NCI-H2081 (cell line): Measurements from ENCODE around the gene SLC1A2.
"Not testable (repeated sequence)": the region's sequence is repeated elsewhere in the genome, so short reads cannot be mapped to it uniquely, and the experiment has no call there.

Source experiments
- DNase-seq, 2 experiments: peaks; one replicate each; lab custom pipeline; 2025; lab: John Stamatoyannopoulos, UW

The SLC1A2 gene

DNA sequence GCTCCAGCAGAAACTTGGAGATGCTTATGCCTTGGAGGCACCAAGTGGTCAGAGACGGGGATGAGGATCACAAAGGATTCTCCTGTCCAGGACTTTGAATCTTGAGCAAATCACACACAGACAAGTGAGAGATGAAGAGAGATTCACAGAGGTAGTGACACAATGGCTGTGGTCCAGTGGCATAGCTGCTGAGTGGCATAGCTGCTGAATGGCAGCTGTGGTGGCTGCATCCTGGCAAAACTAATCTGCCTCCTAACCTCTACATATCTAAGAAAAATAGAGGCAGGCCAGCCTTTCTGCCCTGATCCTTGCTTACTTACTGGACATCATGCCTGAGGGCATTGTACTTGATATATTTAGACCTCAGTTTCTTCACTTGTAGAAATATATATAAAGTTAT, 177.8 kb downstream of the SLC1A2 start:
- no peak for DNase-seq

DNA sequence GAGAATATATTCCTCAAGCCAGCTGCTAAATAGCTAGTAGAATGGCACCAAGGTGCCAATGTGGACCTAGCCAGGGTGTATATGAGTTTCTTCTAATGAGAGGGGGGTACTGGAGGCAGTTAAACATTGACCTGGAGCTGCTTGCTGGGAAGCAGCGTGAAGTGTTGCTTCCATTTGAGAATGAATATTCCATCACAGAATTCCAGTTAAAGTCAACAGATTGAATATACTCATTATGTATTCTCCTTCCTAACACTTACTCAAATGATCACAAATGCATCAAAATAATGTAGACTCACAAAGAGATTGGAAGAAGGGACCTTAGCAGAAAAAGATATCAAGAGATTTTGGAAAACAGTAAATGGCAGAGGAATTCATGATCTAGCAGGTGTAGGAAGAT, 178.3 kb downstream of the SLC1A2 start:
- DNase-seq, result no peak

DNA sequence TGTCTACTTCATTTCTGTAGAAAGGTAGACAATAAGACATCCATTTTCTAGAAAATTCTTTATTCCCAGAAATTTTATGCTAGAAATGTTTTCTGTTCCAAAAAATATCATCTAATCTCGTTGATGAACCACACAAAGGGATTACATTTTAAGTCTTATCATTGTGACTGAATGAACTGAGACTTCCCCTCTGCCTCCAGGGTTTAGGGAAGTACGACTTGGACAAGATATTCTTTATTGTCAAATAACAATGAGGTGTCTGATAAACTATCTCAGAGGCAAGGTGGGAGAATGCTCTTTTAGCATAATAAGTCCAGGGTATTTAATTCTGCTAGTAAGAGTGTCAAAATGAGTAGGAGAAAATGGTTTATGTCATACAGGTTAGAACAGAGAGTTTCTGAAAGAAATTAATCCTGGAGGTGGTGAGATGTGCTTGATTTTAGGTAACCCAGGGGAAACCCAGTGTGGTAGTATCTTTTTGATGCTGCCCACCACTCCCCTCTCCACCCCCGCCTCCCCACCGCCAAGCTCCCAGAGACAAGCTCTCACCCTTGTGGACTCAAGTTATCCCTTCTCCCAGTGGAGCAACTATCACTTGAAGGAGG, 179.8 kb downstream of the SLC1A2 start:
- DNase-seq, result no peak

DNA sequence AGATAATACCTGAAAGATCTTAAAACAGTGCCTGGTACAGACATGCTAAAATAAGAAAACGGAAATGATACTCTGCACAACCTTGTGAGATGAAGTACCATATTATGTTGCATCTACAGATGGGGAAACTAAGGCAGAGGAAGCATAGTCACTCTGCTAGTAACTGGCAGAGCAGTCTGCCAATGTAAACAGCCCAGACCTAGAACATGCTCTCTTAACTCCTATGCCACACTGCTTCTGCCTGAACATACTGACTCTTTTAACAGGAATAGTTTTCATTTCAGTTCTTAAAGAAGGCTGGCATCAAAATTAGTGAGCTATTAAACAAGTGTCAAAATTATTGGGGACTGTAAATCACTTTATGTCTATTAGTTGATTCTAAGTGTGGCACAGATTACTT, 180.5 kb downstream of the SLC1A2 start:
- no peak for DNase-seq

DNA sequence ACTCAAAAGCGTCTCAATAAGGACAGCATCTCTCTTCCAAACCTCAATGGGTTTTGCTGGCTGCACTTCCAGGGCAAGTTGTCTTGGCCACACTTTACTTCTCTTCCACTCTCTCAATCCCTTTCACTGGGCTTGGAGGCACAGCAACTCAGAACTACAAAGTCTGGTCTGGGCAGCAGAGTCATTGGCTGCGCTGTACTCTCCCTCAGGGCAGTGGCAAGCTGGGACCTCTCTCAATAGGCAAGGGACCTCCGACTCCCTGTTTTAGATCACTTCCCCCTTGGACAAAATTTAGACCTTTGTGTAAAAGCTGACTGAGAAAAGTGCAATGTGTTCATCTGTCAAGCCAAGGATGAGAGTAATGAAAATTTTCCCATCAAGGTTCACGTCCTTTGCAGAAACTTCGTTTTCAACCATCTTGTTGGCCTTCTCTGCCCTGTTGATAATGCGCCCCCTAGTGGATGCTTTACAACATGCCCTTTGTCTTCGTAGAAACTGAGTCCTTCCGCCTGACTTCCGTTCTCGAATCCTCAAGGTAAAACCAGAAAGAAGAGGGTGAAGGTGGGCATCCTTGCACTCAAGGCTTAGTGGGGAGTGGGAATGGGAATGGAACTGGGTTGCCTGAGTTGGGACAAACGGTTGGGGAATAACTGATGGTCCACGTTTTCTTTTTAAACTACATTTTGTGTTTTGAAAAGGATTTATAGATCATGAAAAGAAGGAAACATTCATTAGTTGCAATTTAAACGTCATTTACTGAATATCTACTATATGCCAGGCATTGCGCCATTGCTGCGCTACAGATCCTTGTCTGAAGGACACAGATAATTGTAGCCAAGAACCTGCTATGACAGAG, 181.3 kb downstream of the SLC1A2 start:
- peak; percentile 73 to 75 for DNase-seq

DNA sequence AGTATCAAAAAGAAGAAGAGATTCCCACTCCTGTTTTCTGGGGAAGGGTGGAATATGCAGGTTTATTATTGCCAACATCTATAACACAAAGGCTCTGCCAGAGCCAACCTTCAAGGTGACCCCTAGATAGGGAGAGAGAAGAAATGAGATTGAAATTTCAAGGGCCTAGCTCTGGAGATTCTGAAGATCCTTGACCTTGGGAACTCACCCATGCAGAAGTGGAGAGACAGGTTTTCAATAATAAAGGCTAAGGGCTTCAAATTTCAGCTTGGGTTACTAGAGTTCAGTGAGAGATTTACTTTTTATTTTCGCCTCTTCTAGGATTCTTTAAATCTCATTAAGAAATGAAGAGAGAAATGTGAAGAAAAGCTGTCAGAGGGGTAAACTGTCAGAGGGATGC, 182.0 kb downstream of the SLC1A2 start:
- DNase-seq, result no peak

DNA sequence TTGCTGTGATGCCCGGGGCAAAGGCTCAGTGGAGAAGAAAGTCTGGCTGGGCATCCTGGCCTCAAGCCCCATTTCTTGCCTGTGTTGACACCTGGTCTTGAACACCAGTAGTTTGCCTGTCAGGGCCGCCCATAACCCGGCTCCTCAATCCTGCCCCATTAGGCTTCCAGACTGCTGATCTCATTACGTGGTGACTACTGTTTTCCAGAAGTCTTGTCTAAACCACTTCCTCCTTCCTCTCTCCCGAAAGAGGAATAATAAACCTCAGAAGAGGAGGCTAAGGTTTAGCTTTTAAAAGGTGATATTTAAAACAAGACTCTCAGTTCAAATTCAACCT, 182.7 kb downstream of the SLC1A2 start:
- DNase-seq, result no peak

DNA sequence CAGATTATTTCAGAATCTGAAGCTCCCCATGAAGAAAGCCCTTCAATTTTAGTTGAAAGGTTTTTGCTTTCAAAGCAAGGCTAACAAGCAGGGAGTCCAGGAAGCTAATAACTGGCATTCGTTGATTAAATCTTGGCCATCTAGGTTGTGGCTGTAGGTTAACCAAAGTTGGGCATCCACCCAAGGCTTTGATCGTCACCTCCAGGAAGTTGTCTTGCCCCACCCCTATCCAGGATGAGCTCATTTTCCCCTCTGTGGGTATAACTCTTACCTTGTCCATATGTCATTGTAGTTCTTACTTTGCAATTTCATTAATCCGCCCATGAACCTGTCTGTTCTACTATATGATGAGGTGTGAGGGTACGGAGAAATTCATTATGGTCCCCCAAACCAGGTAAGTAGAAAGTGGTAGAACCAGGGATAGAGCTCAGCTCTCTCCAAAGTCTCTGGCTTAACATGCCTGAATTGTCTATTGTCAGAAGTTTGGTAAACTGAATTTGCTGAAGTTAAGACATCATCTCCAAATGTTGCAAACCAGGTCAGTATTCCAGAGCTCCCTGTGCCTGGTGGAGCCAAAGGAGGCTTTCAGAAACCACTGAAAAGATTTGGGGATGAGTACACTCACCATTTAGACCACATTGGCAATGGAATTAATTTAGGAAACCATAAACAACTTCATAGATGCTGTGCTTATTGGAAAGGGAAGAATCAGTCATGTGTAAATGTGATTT, 183.3 kb downstream of the SLC1A2 start:
- DNase-seq, result no peak

DNA sequence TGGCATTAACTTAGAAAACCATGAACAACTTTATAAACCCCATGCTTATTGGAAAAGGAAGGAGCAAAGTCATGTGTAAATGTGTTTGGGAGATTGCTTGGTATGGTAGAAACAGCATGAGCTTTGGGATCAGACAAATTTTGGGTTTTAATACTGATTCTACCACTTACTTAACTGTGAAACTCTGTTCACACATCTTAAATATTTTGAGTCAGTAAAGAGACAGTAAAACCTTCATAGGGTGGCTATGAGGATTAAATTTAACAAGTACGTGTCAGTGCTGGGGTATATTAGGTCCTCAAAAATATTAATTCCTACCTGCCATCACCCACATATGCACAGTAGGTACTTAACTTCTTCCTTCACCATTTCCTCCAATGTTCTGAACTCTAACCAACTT, 183.9 kb downstream of the SLC1A2 start:
- no peak for DNase-seq

DNA sequence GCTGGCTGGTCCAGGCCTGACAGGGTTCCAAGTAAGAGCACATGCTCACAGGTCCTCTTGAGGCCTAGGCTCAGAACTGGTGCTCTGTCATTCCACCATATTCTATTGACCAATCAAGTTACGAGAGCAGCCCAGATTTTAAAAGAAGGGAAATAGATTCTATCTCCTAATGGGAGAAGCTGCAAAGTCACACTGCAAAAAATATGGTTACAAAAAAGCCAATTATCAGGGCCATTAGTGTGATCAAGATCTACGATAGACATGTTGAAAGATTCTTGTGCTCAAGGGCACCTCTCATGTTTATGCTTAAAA, 184.2 kb downstream of the SLC1A2 start:
- DNase-seq, result no peak

DNA sequence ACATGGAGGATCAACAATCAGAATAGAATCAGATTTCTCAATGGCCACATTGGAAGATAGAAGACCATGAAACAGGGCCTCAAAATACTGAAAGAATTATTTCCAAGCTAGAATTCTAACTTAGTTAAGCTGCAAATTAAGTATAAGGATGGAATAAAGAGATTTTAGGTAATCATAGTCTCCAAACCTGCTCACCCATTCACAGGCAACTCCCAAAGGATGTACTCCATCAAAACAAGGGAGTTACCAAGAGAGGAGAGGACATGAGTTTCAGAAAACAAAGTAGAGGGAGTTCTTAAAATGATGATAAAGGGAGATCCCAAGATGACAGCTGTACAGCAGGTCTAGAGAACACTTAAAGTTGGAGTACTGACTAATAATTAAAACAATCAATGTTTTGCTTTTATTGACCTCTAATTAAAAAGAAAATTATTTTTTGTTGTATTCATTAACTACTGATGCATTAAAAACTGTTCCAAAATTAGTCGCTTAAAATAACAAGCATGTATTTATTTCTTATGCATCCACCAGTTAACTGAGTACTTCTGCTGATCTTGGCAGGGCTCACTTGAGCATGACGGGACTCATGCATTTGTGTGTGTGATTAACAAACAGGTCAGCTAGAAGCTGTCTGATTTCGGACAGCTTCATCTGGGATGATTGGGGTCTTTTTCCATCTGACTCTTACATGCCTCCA, 184.8 kb downstream of the SLC1A2 start:
- DNase-seq, result no peak

DNA sequence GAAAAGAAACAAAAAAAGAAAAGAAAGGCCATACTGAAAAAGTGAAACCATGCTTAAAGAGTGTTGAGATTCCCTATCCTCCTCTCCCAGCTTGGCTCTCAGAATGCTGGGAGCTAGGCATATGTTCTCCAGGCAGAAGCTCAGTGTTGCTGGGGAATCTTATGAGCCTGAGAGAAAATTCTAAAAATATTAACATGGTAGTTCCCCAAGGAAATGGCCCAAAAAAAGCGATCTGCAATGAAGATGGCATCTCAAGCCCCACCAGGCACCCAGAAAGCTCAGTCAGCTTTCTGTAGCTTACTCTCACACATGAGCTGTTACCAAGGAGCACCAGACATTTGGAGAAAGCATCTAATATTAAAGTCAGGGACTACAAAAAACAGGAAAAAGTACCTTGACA, 185.8 kb downstream of the SLC1A2 start:
- no peak for DNase-seq

DNA sequence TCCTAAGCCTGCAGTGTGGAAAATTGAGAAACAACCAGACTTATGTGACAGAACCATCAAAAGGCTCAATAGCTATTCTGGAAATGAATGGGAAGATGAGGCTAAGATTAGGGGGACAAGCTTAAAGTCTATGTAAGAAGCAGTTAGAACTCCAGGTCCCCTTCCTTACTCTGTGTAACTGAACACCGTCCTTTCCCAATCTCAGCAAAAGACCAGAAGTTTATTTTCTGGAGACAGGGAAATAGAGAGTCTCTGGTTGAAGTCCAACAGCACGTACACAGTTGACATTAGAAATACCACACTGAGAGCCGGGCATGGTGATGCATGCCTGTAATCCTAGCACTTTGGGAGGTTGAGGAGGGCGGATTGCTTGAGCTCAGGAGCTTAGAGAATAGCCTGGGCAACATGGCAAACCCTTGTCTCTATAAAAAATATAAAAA, 186.4 kb downstream of the SLC1A2 start:
- no peak for DNase-seq

DNA sequence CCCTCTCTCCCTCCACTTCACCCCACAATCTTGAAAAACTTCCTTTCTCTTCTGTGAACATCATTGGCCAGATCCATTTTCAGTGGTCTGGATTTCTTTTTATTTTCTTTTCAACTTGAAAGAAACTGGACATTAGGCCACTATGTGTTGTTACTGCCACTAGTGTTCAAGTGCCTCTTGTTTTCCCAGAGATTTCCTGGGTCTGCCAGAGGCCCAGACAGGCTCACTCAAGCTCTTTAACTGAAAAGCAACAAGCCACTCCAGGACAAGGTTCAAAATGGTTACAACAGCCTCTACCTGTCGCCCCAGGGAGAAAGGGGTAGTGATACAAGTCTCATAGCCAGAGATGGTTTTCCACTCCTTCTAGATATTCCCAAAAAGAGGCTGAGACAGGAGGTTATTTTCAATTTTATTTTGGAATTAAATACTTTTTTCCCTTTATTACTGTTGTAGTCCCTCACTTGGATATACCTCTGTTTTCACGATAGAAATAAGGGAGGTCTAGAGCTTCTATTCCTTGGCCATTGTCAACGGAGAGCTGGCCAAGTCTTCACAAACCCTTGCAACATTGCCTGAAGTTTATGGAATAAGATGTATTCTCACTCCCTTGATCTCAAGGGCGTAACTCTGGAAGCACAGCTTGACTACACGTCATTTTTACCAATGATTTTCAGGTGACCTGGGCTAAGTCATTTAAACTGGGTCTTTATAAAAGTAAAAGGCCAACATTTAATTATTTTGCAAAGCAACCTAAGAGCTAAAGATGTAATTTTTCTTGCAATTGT, 188.1 kb downstream of the SLC1A2 start:
- no peak for DNase-seq

DNA sequence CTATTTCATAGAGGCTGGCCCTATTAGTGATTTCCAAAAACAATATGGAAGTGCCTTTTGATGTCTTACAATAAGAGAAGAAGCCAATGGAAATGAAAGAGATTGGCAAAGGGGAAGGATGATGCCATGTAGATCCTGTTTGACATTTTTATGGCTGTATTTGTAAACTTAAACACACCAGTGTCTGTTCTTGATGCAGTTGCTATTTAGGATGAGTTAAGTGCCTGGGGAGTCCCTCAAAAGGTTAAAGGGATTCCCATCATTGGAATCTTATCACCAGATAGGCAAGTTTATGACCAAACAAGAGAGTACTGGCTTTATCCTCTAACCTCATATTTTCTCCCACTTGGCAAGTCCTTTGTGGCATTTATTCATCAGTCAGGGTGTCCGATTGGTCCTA, 189.0 kb downstream of the SLC1A2 start:
- DNase-seq, result no peak

DNA sequence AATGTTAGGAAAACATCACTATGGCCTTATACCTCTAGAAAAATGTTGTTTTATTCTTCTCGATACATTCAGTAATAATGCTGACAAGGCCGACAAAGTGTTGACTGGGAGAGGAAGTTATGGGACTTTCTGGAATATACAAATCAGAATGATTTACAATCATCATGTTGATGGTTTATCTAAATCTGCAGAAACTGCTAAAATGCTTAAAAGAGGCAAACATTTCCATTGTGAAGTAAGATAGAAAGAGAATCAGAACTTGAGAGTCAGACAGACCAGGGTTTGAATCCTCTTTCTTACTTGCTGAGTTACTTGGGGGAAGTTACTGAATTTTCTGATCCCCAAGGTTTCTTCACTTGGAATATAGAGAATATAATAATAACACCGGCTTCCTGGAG, 191.0 kb downstream of the SLC1A2 start:
- DNase-seq, result no peak

DNA sequence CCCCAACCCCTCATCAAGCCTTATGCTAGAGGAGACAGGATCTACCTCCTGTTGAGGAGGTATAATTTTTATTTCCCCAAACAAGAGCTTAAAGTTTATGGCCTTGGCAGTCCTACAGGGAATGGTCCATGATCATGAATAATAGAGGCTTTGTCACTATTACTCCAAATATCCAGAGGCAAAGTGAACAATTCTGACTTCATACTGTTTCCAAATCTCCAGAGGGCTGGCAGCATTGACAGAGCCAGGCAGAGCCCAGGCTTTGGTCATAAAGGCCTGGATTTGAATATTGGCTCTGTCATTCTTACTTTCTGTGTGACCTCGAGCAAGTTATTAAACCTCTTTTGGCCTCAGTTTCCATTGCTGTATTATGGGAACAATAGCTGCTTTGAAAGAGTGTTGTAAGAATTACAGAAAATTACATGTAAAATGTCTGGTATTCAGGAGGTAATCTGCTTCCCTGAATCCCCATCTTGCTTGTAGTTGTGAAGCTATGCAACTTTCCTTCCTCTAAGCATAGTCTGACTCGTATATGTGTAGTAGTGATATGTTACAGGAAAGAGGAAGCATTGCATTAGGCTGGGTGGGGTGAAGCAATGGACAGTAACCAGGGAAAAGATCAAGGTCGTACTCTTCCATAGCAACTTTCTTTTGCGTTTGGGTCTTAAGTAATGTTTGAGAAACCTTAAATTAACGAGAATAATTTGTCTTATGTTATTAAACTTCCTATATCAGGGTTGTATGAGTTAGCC, 191.6 kb downstream of the SLC1A2 start:
- peak in 1 of 2 experiments; percentile 46 for DNase-seq

DNA sequence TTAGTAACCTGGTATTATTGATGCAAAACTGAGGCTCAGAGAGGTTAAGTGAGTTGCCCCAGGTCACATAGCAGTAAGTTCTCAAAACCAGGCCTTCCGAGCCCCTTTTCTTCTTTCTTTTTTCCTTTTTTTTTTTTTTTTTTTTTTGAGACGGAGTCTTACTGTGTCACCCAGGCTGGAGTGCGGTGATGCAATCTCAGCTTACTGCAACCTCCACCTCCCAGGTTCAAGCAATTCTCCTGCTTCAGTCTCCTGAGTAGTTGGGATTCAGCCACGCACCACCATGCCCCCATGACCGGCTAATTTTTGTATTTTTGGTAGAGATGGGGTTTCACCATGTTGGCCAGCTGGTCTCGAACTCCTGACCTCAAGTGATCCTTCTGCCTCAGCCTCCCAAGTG, 192.6 kb downstream of the SLC1A2 start:
- not testable (repeated sequence) for DNase-seq

DNA sequence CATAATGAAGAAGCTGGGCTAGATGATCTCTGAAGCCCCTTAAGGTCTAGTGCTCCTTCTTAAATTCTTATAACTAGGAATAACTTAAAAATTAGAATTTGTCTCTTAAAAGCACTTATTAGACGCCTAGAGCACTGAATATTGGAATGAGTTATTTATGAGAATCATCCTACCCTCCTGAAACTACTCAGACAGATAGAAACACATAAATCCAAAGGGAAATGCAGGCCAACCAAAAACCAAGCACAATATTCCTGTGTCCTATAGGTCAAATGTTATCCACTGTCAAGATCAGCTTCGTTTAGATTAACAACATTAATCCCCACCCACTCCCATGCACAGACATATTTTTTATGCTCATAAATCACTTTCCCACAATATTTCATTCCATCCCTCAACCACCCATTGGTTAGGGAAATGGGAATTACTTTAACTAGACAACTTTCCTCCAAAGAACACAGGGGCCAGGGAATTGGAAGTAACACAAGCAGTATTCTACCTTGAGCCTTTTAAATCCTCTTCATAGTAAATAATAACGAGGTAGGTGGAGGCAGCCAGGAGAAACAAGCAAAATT, 193.3 kb downstream of the SLC1A2 start:
- no peak for DNase-seq

DNA sequence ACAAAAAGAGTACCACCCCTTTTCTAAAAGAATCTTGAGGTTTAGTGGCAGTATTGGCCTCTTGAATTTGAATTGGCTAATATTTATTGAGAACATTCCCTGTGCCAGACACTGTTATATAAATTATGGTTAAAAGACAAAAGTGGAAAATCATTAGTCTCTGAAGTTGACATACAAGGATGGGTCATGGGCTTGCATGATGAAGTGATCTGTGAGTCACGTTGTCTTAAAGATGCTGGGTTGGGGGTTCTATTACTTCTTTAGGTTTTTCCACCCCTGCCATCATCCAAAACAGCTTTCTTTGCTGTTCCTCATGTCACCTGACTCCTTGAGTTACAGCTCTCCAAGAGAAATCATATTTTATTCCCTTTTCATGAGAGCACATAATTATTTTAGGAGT, 195.4 kb downstream of the SLC1A2 start:
- DNase-seq, result no peak

DNA sequence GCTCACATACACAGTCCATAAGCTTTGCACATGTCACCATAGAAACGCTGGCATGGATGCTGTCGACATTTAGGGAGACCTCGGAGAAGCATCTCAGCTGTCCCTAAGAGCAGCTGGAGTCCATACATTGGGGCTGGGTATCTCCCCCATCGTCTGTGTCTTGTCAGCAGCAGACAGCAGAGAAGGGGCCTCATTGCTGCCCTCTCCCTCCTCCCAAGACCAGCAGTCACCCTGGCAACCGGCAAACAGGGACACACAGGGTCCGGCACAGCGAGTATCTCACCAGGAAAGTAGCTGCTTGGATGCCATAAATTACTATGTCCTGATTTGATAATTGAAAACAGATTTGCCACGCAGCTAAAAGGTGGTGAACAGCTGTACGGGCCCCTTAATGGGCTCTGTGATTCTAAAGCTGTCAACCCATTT, 196.0 kb downstream of the SLC1A2 start:
- peak; percentile 87 to 98 for DNase-seq
